ENCODE measurements around the gene IGLL5. TPM values are rescaled to one million over a fixed set of nuclear protein-coding genes. Genes with fewer than 3 reads are reported as not detected.
"Not testable (repeated sequence)": the region's sequence is repeated elsewhere in the genome, so short reads cannot be mapped to it uniquely, and the experiment has no call there.

The IGLL5 gene
- total RNA-seq, 2 experiments from 2014 or later, result not detected

- H3K36me3 Mint-ChIP-seq (ENCODE audit: low read depth); ATAC-seq; POLR2A ChIA-PET; H3K27me3 Mint-ChIP-seq; H3K4me3 Mint-ChIP-seq; intact Hi-C loops (cut with DNase I, micrococcal nuclease); H3K4me1 Mint-ChIP-seq; DNase-seq; CTCF ChIA-PET; H3K9me3 Mint-ChIP-seq (ENCODE audit: low read depth); H3K27ac Mint-ChIP-seq: not testable (repeated sequence)
Measured at GRCh38 chr22:22906391-22906790, 18.8 kb downstream of the IGLL5 start.

- Mint-ChIP-seq H3K27ac (no peak overlapping the region), H3K27me3 (no peaks in the 10 kb centered on the region), H3K4me3 (no peak overlapping the region), H3K36me3 (ENCODE audit: low read depth) (no peaks in the 10 kb centered on the region), H3K9me3 (ENCODE audit: low read depth) (no peaks in the 10 kb centered on the region), H3K4me1 (no peaks in the 10 kb centered on the region)
- no peak for DNase-seq
- ChIA-PET POLR2A (no interaction called here), CTCF (no interaction called here)
- intact Hi-C loops (cut with DNase I, micrococcal nuclease), result no loop called here
- no peak for ATAC-seq
Measured at GRCh38 chr22:22906907-22907550, 19.4 kb downstream of the IGLL5 start.

GRCh38 chr22:22907551-22908494 lies 20.2 kb downstream of the IGLL5 start:
- CTCF ChIA-PET, result no interaction called here
- no peaks in the 10 kb centered on the region for H3K36me3 Mint-ChIP-seq (ENCODE audit: low read depth)

GRCh38 chr22:22908495-22908861 lies 20.9 kb downstream of the IGLL5 start:
- Mint-ChIP-seq H3K4me1 (no peaks in the 10 kb centered on the region), H3K27ac (no peak overlapping the region), H3K9me3 (ENCODE audit: low read depth) (no peaks in the 10 kb centered on the region), H3K27me3 (no peaks in the 10 kb centered on the region), H3K36me3 (ENCODE audit: low read depth) (no peaks in the 10 kb centered on the region), H3K4me3 (no peak overlapping the region)
- no peak for ATAC-seq
- POLR2A ChIA-PET, result no interaction called here
- no peak for DNase-seq
- intact Hi-C loops (cut with DNase I, micrococcal nuclease), result no loop called here
- CTCF ChIA-PET, result no interaction called here

More at GRCh38 chr22:22907551-22908494, 20.2 kb downstream of the IGLL5 start:
- intact Hi-C loops (cut with DNase I, micrococcal nuclease), result no loop called here
- no peaks in the 10 kb centered on the region for H3K9me3 Mint-ChIP-seq (ENCODE audit: low read depth)
- POLR2A ChIA-PET, result no interaction called here
- no peak overlapping the region for H3K27ac Mint-ChIP-seq
- H3K4me1 Mint-ChIP-seq, result no peaks in the 10 kb centered on the region
- no peaks in the 10 kb centered on the region for H3K27me3 Mint-ChIP-seq
- DNase-seq (no peak), ATAC-seq (no peak)
- H3K4me3 Mint-ChIP-seq, result no peak overlapping the region

GRCh38 chr22:22908941-22909604 lies 21.5 kb downstream of the IGLL5 start:
- H3K4me3 Mint-ChIP-seq, result no peak overlapping the region
- POLR2A ChIA-PET, result no interaction called here
- no peaks in the 10 kb centered on the region for H3K4me1 Mint-ChIP-seq
- no peak overlapping the region for H3K27ac Mint-ChIP-seq
- intact Hi-C loops (cut with DNase I, micrococcal nuclease), result no loop called here
- CTCF ChIA-PET, result no interaction called here
- ATAC-seq (no peak), DNase-seq (no peak)
- no peaks in the 10 kb centered on the region for H3K27me3 Mint-ChIP-seq
- H3K36me3 Mint-ChIP-seq (ENCODE audit: low read depth), result no peaks in the 10 kb centered on the region
- no peaks in the 10 kb centered on the region for H3K9me3 Mint-ChIP-seq (ENCODE audit: low read depth)

GRCh38 chr22:22909605-22910271 lies 22.1 kb downstream of the IGLL5 start:
- ChIA-PET CTCF (no interaction called here), POLR2A (no interaction called here)
- ATAC-seq (no peak), DNase-seq (no peak)
- intact Hi-C loops (cut with DNase I, micrococcal nuclease), result no loop called here
- Mint-ChIP-seq H3K4me1 (no peaks in the 10 kb centered on the region), H3K27me3 (no peaks in the 10 kb centered on the region), H3K27ac (no peak overlapping the region), H3K4me3 (no peak overlapping the region), H3K36me3 (ENCODE audit: low read depth) (no peaks in the 10 kb centered on the region), H3K9me3 (ENCODE audit: low read depth) (no peaks in the 10 kb centered on the region)

GRCh38 chr22:22910272-22911240 lies 22.9 kb downstream of the IGLL5 start:
- intact Hi-C loops (cut with DNase I, micrococcal nuclease), result no loop called here
- ChIA-PET POLR2A (no interaction called here), CTCF (no interaction called here)
- Mint-ChIP-seq H3K4me1 (no peaks in the 10 kb centered on the region), H3K36me3 (ENCODE audit: low read depth) (no peaks in the 10 kb centered on the region), H3K27ac (no peak overlapping the region), H3K4me3 (no peak overlapping the region), H3K27me3 (no peaks in the 10 kb centered on the region), H3K9me3 (ENCODE audit: low read depth) (no peaks in the 10 kb centered on the region)
- DNase-seq (no peak), ATAC-seq (no peak)

GRCh38 chr22:22911327-22912134 lies 23.9 kb downstream of the IGLL5 start:
- intact Hi-C loops (cut with DNase I, micrococcal nuclease), result no loop called here
- CTCF ChIA-PET, result interaction anchor here (0.7 kb wide), 1 partner anchor 27 kb away, joined by 3 read pairs; no protein-coding TSS in a partner anchor
- Mint-ChIP-seq H3K27me3 (no peaks in the 10 kb centered on the region), H3K9me3 (ENCODE audit: low read depth) (no peaks in the 10 kb centered on the region), H3K27ac (no peak overlapping the region), H3K4me1 (no peaks in the 10 kb centered on the region), H3K36me3 (ENCODE audit: low read depth) (no peaks in the 10 kb centered on the region), H3K4me3 (no peak overlapping the region)
- DNase-seq, result no peak
- no peak for ATAC-seq
- POLR2A ChIA-PET, result no interaction called here

GRCh38 chr22:22912135-22912987 lies 24.7 kb downstream of the IGLL5 start:
- Mint-ChIP-seq H3K9me3 (ENCODE audit: low read depth) (no peaks in the 10 kb centered on the region), H3K27ac (no peak overlapping the region), H3K36me3 (ENCODE audit: low read depth) (no peaks in the 10 kb centered on the region), H3K4me3 (no peak overlapping the region), H3K4me1 (no peaks in the 10 kb centered on the region), H3K27me3 (no peaks in the 10 kb centered on the region)
- no peak for DNase-seq
- intact Hi-C loops (cut with DNase I, micrococcal nuclease), result no loop called here
- ChIA-PET CTCF (interaction anchor here (0.7 kb wide), 1 partner anchor 28 kb away, joined by 3 read pairs; no protein-coding TSS in a partner anchor), POLR2A (no interaction called here)
- ATAC-seq, result no peak

GRCh38 chr22:22912988-22913253 lies 25.3 kb downstream of the IGLL5 start:
- no peak for ATAC-seq
- POLR2A ChIA-PET, result no interaction called here
- no peak for DNase-seq
- H3K36me3 Mint-ChIP-seq (ENCODE audit: low read depth), result no peaks in the 10 kb centered on the region
- H3K27ac Mint-ChIP-seq, result no peak overlapping the region
- no peak overlapping the region for H3K4me3 Mint-ChIP-seq
- H3K9me3 Mint-ChIP-seq (ENCODE audit: low read depth), result no peaks in the 10 kb centered on the region
- intact Hi-C loops (cut with DNase I, micrococcal nuclease), result no loop called here
- no peaks in the 10 kb centered on the region for H3K27me3 Mint-ChIP-seq
- no peaks in the 10 kb centered on the region for H3K4me1 Mint-ChIP-seq
- CTCF ChIA-PET, result no interaction called here
